ENCODE data around the gene RNF213.

RNF213 gene

GRCh38 chr17:80279895-80280294 is 19.2 kb downstream of the RNF213 start:
- H3K4me1 ChIP-seq (ENCODE audit: control insufficient read depth in 1 of 2, insufficient read depth in 1 of 2, low read depth in 1 of 2, low read length in 1 of 2), result peaks cover 0 to 3% of the 10 kb centered on the region in 2 experiments
- peaks cover 76% of the 10 kb centered on the region for H3K36me3 ChIP-seq
- H3K27me3 ChIP-seq, result no peaks in the 10 kb centered on the region
- H3K27ac ChIP-seq, result no peak overlapping the region
- H3K4me3 ChIP-seq (ENCODE audit: low read depth in 1 of 2, low read length in 1 of 2), result no peak overlapping the region
- TF ChIP-seq CTCF (IDR thresholded peaks at IDR 0.05), result no peak
- H3K9me3 ChIP-seq, result no peaks in the 10 kb centered on the region

GRCh38 chr17:80281516-80281915 is 20.9 kb downstream of the RNF213 start:
- Histone ChIP-seq H3K27ac (no peak overlapping the region), H3K27me3 (no peaks in the 10 kb centered on the region), H3K4me1 (ENCODE audit: control insufficient read depth in 1 of 2, insufficient read depth in 1 of 2, low read depth in 1 of 2, low read length in 1 of 2) (peaks cover 0 to 8% of the 10 kb centered on the region in 2 experiments), H3K9me3 (no peaks in the 10 kb centered on the region), H3K4me3 (ENCODE audit: low read depth in 1 of 2, low read length in 1 of 2) (no peak overlapping the region), H3K36me3 (peaks cover 78% of the 10 kb centered on the region)
- TF ChIP-seq CTCF (IDR thresholded peaks at IDR 0.05), result no peak

GRCh38 chr17:80283116-80283852 is 22.6 kb downstream of the RNF213 start:
- Histone ChIP-seq H3K27ac (no peak overlapping the region), H3K36me3 (peaks cover 76% of the 10 kb centered on the region)
- no peak for TF ChIP-seq CTCF (IDR thresholded peaks at IDR 0.05)

GRCh38 chr17:80284631-80285030 is 24.0 kb downstream of the RNF213 start:
- H3K27ac ChIP-seq, result no peak overlapping the region

More at GRCh38 chr17:80283116-80283852, 22.6 kb downstream of the RNF213 start:
- no peaks in the 10 kb centered on the region for H3K27me3 ChIP-seq
- no peaks in the 10 kb centered on the region for H3K9me3 ChIP-seq
- H3K4me3 ChIP-seq (ENCODE audit: low read depth in 1 of 2, low read length in 1 of 2), result no peak overlapping the region
- peaks cover 9 to 24% of the 10 kb centered on the region in 2 experiments for H3K4me1 ChIP-seq (ENCODE audit: control insufficient read depth in 1 of 2, insufficient read depth in 1 of 2, low read depth in 1 of 2, low read length in 1 of 2)

GRCh38 chr17:80285237-80285920 is 24.7 kb downstream of the RNF213 start:
- Histone ChIP-seq H3K27ac (no peak overlapping the region), H3K36me3 (peaks cover 75% of the 10 kb centered on the region), H3K4me1 (ENCODE audit: control insufficient read depth in 1 of 2, insufficient read depth in 1 of 2, low read depth in 1 of 2, low read length in 1 of 2) (peaks cover 9 to 31% of the 10 kb centered on the region in 2 experiments), H3K4me3 (ENCODE audit: low read depth in 1 of 2, low read length in 1 of 2) (no peak overlapping the region), H3K9me3 (no peaks in the 10 kb centered on the region), H3K27me3 (no peaks in the 10 kb centered on the region)
- no peak for TF ChIP-seq CTCF (IDR thresholded peaks at IDR 0.05)

More at GRCh38 chr17:80284631-80285030, 24.0 kb downstream of the RNF213 start:
- no peak for TF ChIP-seq CTCF (IDR thresholded peaks at IDR 0.05)
- H3K27me3 ChIP-seq, result no peaks in the 10 kb centered on the region
- peaks cover 9 to 29% of the 10 kb centered on the region in 2 experiments for H3K4me1 ChIP-seq (ENCODE audit: control insufficient read depth in 1 of 2, insufficient read depth in 1 of 2, low read depth in 1 of 2, low read length in 1 of 2)
- H3K36me3 ChIP-seq, result peaks cover 75% of the 10 kb centered on the region
- no peak overlapping the region for H3K4me3 ChIP-seq (ENCODE audit: low read depth in 1 of 2, low read length in 1 of 2)
- no peaks in the 10 kb centered on the region for H3K9me3 ChIP-seq
